WTC11 (cell line): ENCODE measurements around the gene LRIT3. TPM values are rescaled to one million over a fixed set of nuclear protein-coding genes. Genes with fewer than 3 reads are reported as not detected.

Source experiments
- ATAC-seq: fragments of 200-7000 bp; cut with Tn5 transposase; 2 replicates; pipeline ENCODE4 v1.10.0; 2021; ENCODE audit warnings: mild to moderate bottlenecking, moderate library complexity
- CTCF ChIA-PET: fragments of 300-600 bp; sonication (Branson Sonifier 250); formaldehyde crosslinking; loops from one replicate; lab custom pipeline; 2021; ENCODE audit warnings: antibody characterized with exemption; lab: Charles Lee
- POLR2A ChIA-PET: fragments of 350-600 bp; sonication (Branson Sonifier 250); formaldehyde crosslinking; loops from one replicate; lab custom pipeline; 2021; ENCODE audit warnings: antibody characterized with exemption; lab: Charles Lee
- DNase-seq: peaks from one replicate; pipeline ENCODE4 v3.0.0; 2021; ENCODE audit warnings: low spot score
- H3K27ac Mint-ChIP-seq: 2 replicates; pipeline ENCODE4 v1.8.0; 2021; ENCODE audit warnings: mixed read lengths
- H3K27me3 Mint-ChIP-seq: 2 replicates; pipeline ENCODE4 v1.8.0; 2021; ENCODE audit warnings: low read depth, mild to moderate bottlenecking, moderate library complexity, mixed read lengths
- H3K36me3 Mint-ChIP-seq: 2 replicates; pipeline ENCODE4 v1.8.0; 2021; ENCODE audit warnings: mixed read lengths
- H3K4me1 Mint-ChIP-seq: 2 replicates; pipeline ENCODE4 v1.8.0; 2022; ENCODE audit warnings: mixed read lengths
- H3K4me3 Mint-ChIP-seq: 2 replicates; pipeline ENCODE4 v1.8.0; 2021; ENCODE audit warnings: mild to moderate bottlenecking, moderate library complexity, mixed read lengths
- H3K9me3 Mint-ChIP-seq: 2 replicates; pipeline ENCODE4 v1.8.0; 2021; ENCODE audit warnings: mixed read lengths
- AR ChIP-seq: fragments of 250-450 bp; sonication (Bioruptor Pico); IDR thresholded peaks from 2 replicates; pipeline ENCODE4 v1.9.0; 2021; ENCODE audit warnings: mild to moderate bottlenecking
- ATF6 ChIP-seq: sonication (generic); formaldehyde crosslinking; IDR thresholded peaks from 2 replicates; pipeline ENCODE4 v1.8.1; 2023; ENCODE audit warnings: mild to moderate bottlenecking, missing genetic modification reagents
- CREB1 ChIP-seq: sonication (generic); formaldehyde crosslinking; IDR thresholded peaks from 2 replicates; pipeline ENCODE4 v1.8.0; 2023; ENCODE audit warnings: mild to moderate bottlenecking, missing genetic modification reagents
- ETV6 ChIP-seq: sonication (generic); formaldehyde crosslinking; IDR thresholded peaks from 2 replicates; pipeline ENCODE4 v1.8.1; 2022; ENCODE audit warnings: mild to moderate bottlenecking, missing genetic modification reagents
- HMGA2 ChIP-seq: fragments of 250-450 bp; sonication (Bioruptor Pico); IDR thresholded peaks from 2 replicates; pipeline ENCODE4 v1.4.0; 2021; ENCODE audit warnings: mild to moderate bottlenecking, moderate library complexity
- JUN ChIP-seq: sonication (generic); formaldehyde crosslinking; IDR thresholded peaks from 2 replicates; pipeline ENCODE4 v1.8.0; 2023; ENCODE audit warnings: mild to moderate bottlenecking, missing genetic modification reagents
- MAX ChIP-seq: sonication (generic); formaldehyde crosslinking; IDR thresholded peaks from 2 replicates; pipeline ENCODE4 v1.8.0; 2022; ENCODE audit warnings: mild to moderate bottlenecking, missing genetic modification reagents
- NR1H2 ChIP-seq: sonication (generic); formaldehyde crosslinking; IDR thresholded peaks from 2 replicates; pipeline ENCODE4 v1.9.0; 2021; ENCODE audit warnings: mild to moderate bottlenecking, moderate library complexity, missing genetic modification reagents
- OVOL2 ChIP-seq: fragments of 250-450 bp; sonication (Bioruptor Pico); IDR thresholded peaks from 2 replicates; pipeline ENCODE4 v1.9.0; 2021; ENCODE audit warnings: mild to moderate bottlenecking, borderline replicate concordance
- SMAD4 ChIP-seq: sonication (generic); formaldehyde crosslinking; IDR thresholded peaks from 2 replicates; pipeline ENCODE4 v1.8.0; 2022; ENCODE audit warnings: mild to moderate bottlenecking, missing genetic modification reagents
- SOX15 ChIP-seq: fragments of 250-450 bp; sonication (Bioruptor Pico); IDR thresholded peaks from 2 replicates; pipeline ENCODE4 v1.9.0; 2021; ENCODE audit warnings: mild to moderate bottlenecking
- TEAD4 ChIP-seq: sonication (generic); formaldehyde crosslinking; IDR thresholded peaks from 2 replicates; pipeline ENCODE4 v1.8.0; 2022; ENCODE audit warnings: mild to moderate bottlenecking, missing genetic modification reagents
- USF1 ChIP-seq: sonication (generic); formaldehyde crosslinking; IDR thresholded peaks from 2 replicates; pipeline ENCODE4 v1.8.0; 2022; ENCODE audit warnings: mild to moderate bottlenecking, missing genetic modification reagents
- ZBTB43 ChIP-seq: sonication (generic); formaldehyde crosslinking; IDR thresholded peaks from 2 replicates; pipeline ENCODE4 v1.8.1; 2023; ENCODE audit warnings: mild to moderate bottlenecking, missing genetic modification reagents
- ZMAT4 ChIP-seq: fragments of 250-450 bp; sonication (Bioruptor Pico); IDR thresholded peaks from 2 replicates; pipeline ENCODE4 v1.9.0; 2021; ENCODE audit warnings: mild to moderate bottlenecking
- ZNF281 ChIP-seq: sonication (generic); formaldehyde crosslinking; IDR thresholded peaks from 2 replicates; pipeline ENCODE4 v1.8.0; 2023; ENCODE audit warnings: mild to moderate bottlenecking, missing genetic modification reagents
- ZNF317 ChIP-seq: sonication (generic); formaldehyde crosslinking; IDR thresholded peaks from 2 replicates; pipeline ENCODE4 v1.8.1; 2023; ENCODE audit warnings: low read depth, mild to moderate bottlenecking, moderate library complexity, missing genetic modification reagents, borderline replicate concordance
- ZNF396 ChIP-seq: fragments of 250-450 bp; sonication (Bioruptor Pico); IDR thresholded peaks from 2 replicates; pipeline ENCODE4 v1.8.0; 2021; ENCODE audit warnings: mild to moderate bottlenecking, moderate library complexity, borderline replicate concordance
- ZNF423 ChIP-seq: fragments of 250-450 bp; sonication (Bioruptor Pico); IDR thresholded peaks from 2 replicates; pipeline ENCODE4 v2.1.2; 2022; ENCODE audit warnings: mild to moderate bottlenecking, moderate library complexity
- ZSCAN18 ChIP-seq: fragments of 250-450 bp; sonication (Bioruptor Pico); IDR thresholded peaks from 2 replicates; pipeline ENCODE4 v2.1.2; 2022; ENCODE audit warnings: mild to moderate bottlenecking, moderate library complexity
- total RNA-seq: library from RNA; stranded (reverse); gene quantifications from 3 replicates; pipeline ENCODE4 v1.2.3, GENCODE V29; 2021

Gene LRIT3
- total RNA-seq, 1 experiment from 2014 or later = 0.11 TPM

GRCh38 chr4:109877400-109877799, 29.5 kb downstream of the LRIT3 start:
- peaks cover 13% of the 10 kb centered on the region for H3K9me3 Mint-ChIP-seq
- no peaks in the 10 kb centered on the region; the same call in 1 of the 2 replicates for H3K36me3 Mint-ChIP-seq
- no peak overlapping the region for H3K27ac Mint-ChIP-seq
- ChIA-PET POLR2A (no interaction called here), CTCF (no interaction called here)
- no peak for ATAC-seq
- TF ChIP-seq NR1H2 (CRISPR knock-in tag) = no peak
- TF ChIP-seq SMAD4 = no peak
- no peak for TF ChIP-seq TEAD4 (CRISPR knock-in tag)
- TF ChIP-seq ZNF317 (CRISPR knock-in tag) = no peak
- TF ChIP-seq MAX (CRISPR knock-in tag) = no peak
- no peak for TF ChIP-seq ZNF396 (CRISPR knock-in tag)
- TF ChIP-seq ZSCAN18 = no peak
- TF ChIP-seq OVOL2 = no peak
- TF ChIP-seq ZNF281 = no peak
- no peak for TF ChIP-seq AR (CRISPR knock-in tag)
- TF ChIP-seq ATF6 (CRISPR knock-in tag) = no peak
- no peak for TF ChIP-seq ETV6 (CRISPR knock-in tag)
- TF ChIP-seq ZMAT4 = no peak
- TF ChIP-seq ZBTB43 (CRISPR knock-in tag) = no peak
- no peak for TF ChIP-seq CREB1
- no peak for TF ChIP-seq USF1 (CRISPR knock-in tag)
- no peak for TF ChIP-seq HMGA2 (CRISPR knock-in tag)
- no peak for TF ChIP-seq JUN
- TF ChIP-seq SOX15 (CRISPR knock-in tag) = no peak
- no peak for TF ChIP-seq ZNF423 (CRISPR knock-in tag)
- H3K4me1 Mint-ChIP-seq = no peaks in the 10 kb centered on the region
- H3K27me3 Mint-ChIP-seq = no peaks in the 10 kb centered on the region
- no peak overlapping the region for H3K4me3 Mint-ChIP-seq
- no peak for DNase-seq
